Parathyroid adenoma (tissue), 2 donors: ENCODE results near the gene ZNF280A.

Experiments used
- H2AFZ ChIP-seq: fragments of 300-600 bp; sonication (generic); one replicate; pipeline ENCODE4 v1.7.0; 2017; ENCODE audit warnings: antibody characterized with exemption, mild to moderate bottlenecking
- H3K27ac ChIP-seq: fragments of 300-600 bp; sonication (generic); one replicate; pipeline ENCODE4 v1.7.0; 2017
- H3K27me3 ChIP-seq: fragments of 300-600 bp; sonication (generic); one replicate; pipeline ENCODE4 v1.7.0; 2017; ENCODE audit warnings: low read length; ENCODE audit not compliant: control insufficient read depth, insufficient read depth
- H3K36me3 ChIP-seq: fragments of 300-600 bp; sonication (generic); one replicate; pipeline ENCODE4 v1.7.0; 2017; ENCODE audit warnings: low read length; ENCODE audit not compliant: control insufficient read depth, insufficient read depth
- H3K4me1 ChIP-seq: fragments of 300-600 bp; sonication (generic); one replicate; pipeline ENCODE4 v1.7.0; 2017; ENCODE audit warnings: control low read depth
- H3K4me2 ChIP-seq: fragments of 300-600 bp; sonication (generic); one replicate; pipeline ENCODE4 v1.7.0; 2017; ENCODE audit warnings: low read length
- H3K4me3 ChIP-seq: fragments of 300-600 bp; sonication (generic); one replicate; pipeline ENCODE4 v1.7.0; 2017; ENCODE audit warnings: low read depth, low read length
- H3K79me2 ChIP-seq: fragments of 300-600 bp; sonication (generic); one replicate; pipeline ENCODE4 v1.7.0; 2017; ENCODE audit warnings: control low read depth
- H3K9ac ChIP-seq: fragments of 300-600 bp; sonication (generic); one replicate; pipeline ENCODE4 v1.7.0; 2017; ENCODE audit warnings: mild to moderate bottlenecking
- H3K9me3 ChIP-seq: fragments of 300-600 bp; sonication (generic); one replicate; pipeline ENCODE4 v1.7.0; 2017; ENCODE audit warnings: low read length; ENCODE audit not compliant: control insufficient read depth
- TF ChIP-seq, protein P1 (sequence below): fragments of 300-600 bp; sonication (generic); IDR thresholded peaks from one replicate; pipeline ENCODE4 v1.7.0; 2017; ENCODE audit warnings: antibody characterized with exemption, mild to moderate bottlenecking
- donor health status: primary hyperparathyroidism.

The ZNF280A gene

GRCh38 chr22:22550789-22551434 is 30.8 kb upstream of the ZNF280A start:
- Histone ChIP-seq H2AFZ (no peak overlapping the region), H3K36me3 (no peaks in the 10 kb centered on the region), H3K79me2 (no peaks in the 10 kb centered on the region), H3K4me1 (no peaks in the 10 kb centered on the region), H3K27ac (no peak overlapping the region), H3K9me3 (no peaks in the 10 kb centered on the region), H3K9ac (no peak overlapping the region), H3K4me2 (no peak overlapping the region), H3K4me3 (no peak overlapping the region), H3K27me3 (no peaks in the 10 kb centered on the region)
- TF ChIP-seq, protein P1, sequence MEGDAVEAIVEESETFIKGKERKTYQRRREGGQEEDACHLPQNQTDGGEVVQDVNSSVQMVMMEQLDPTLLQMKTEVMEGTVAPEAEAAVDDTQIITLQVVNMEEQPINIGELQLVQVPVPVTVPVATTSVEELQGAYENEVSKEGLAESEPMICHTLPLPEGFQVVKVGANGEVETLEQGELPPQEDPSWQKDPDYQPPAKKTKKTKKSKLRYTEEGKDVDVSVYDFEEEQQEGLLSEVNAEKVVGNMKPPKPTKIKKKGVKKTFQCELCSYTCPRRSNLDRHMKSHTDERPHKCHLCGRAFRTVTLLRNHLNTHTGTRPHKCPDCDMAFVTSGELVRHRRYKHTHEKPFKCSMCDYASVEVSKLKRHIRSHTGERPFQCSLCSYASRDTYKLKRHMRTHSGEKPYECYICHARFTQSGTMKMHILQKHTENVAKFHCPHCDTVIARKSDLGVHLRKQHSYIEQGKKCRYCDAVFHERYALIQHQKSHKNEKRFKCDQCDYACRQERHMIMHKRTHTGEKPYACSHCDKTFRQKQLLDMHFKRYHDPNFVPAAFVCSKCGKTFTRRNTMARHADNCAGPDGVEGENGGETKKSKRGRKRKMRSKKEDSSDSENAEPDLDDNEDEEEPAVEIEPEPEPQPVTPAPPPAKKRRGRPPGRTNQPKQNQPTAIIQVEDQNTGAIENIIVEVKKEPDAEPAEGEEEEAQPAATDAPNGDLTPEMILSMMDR, result no peak

GRCh38 chr22:22548910-22549309 is 28.8 kb upstream of the ZNF280A start:
- H3K27me3 ChIP-seq, result no peaks in the 10 kb centered on the region
- H3K4me3 ChIP-seq, result no peak overlapping the region
- H3K27ac ChIP-seq, result no peak overlapping the region
- no peak overlapping the region for H3K9ac ChIP-seq
- H3K79me2 ChIP-seq, result no peaks in the 10 kb centered on the region
- no peak overlapping the region for H3K4me2 ChIP-seq
- H2AFZ ChIP-seq, result no peak overlapping the region
- no peaks in the 10 kb centered on the region for H3K9me3 ChIP-seq
- H3K4me1 ChIP-seq, result no peaks in the 10 kb centered on the region
- H3K36me3 ChIP-seq, result no peaks in the 10 kb centered on the region
- TF ChIP-seq, protein P1, result no peak

DNA sequence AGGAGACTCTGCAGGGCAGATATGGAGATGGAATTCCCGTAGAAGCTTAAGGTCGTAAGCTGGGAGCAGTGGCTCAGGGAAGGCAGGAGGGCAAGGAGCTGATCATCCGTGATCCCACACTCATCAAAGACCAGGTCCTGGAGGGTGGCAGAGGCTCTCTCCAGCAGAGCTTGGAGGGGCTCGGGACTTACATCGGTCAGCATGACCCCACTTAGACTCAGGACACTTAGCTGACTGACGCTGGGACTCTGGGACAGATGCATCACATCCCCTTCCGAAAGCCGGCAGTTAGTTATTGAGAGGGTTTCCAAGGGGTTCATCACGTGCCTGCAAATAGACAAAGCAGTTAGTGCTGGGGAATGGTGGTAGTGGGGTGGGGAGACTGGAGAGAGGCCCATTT is 28.2 kb upstream of the ZNF280A start:
- Histone ChIP-seq H3K4me1 (no peaks in the 10 kb centered on the region), H3K4me3 (no peak overlapping the region), H2AFZ (no peak overlapping the region), H3K9me3 (no peaks in the 10 kb centered on the region), H3K79me2 (no peaks in the 10 kb centered on the region), H3K9ac (no peak overlapping the region), H3K36me3 (no peaks in the 10 kb centered on the region), H3K4me2 (no peak overlapping the region), H3K27ac (no peak overlapping the region), H3K27me3 (no peaks in the 10 kb centered on the region)
- TF ChIP-seq, protein P1, result no peak

DNA sequence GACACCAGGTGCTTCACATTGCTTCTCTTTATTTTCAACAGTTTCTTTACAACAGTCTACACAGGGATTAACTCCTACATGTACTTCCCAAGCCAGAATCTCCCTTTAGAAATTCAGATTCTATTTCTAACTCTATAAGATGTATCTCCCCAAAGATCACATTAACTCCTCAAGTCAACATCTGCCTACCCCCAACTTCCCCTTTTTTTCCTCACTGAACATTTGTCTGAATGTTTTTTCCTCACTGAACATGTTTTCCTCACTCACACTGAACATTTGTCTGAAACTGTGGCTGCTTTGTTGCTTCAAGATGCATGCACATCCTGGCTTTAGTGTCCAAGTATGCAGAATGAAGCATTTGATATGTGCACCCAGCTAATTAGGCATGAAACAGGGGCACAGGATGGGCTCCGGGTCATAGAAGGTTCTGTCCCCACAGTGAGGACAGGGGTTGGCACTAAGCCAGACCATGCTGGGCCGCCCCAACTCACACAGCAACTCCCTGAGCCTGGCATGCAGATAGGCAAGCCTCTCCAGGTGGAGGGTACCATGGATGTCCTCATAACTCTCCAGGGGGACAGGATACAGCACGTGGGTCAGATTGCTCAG is 27.7 kb upstream of the ZNF280A start:
- Histone ChIP-seq H2AFZ (no peak overlapping the region), H3K9me3 (no peaks in the 10 kb centered on the region), H3K27ac (no peak overlapping the region), H3K79me2 (no peaks in the 10 kb centered on the region), H3K4me2 (no peak overlapping the region), H3K4me1 (no peaks in the 10 kb centered on the region), H3K27me3 (no peaks in the 10 kb centered on the region), H3K9ac (no peak overlapping the region), H3K36me3 (no peaks in the 10 kb centered on the region), H3K4me3 (no peak overlapping the region)
- TF ChIP-seq, protein P1, result no peak

- no peaks in the 10 kb centered on the region for H3K9me3 ChIP-seq
- no peak overlapping the region for H3K4me3 ChIP-seq
- no peaks in the 10 kb centered on the region for H3K36me3 ChIP-seq
- no peak overlapping the region for H3K4me2 ChIP-seq
- H3K79me2 ChIP-seq, result no peaks in the 10 kb centered on the region
- H3K27ac ChIP-seq, result no peak overlapping the region
- TF ChIP-seq, protein P1, result no peak
- H3K9ac ChIP-seq, result no peak overlapping the region
- no peak overlapping the region for H2AFZ ChIP-seq
- no peaks in the 10 kb centered on the region for H3K27me3 ChIP-seq
- no peaks in the 10 kb centered on the region for H3K4me1 ChIP-seq
These were observed 27.2 kb upstream of the ZNF280A start for GRCh38 chr22:22547226-22547625.
